HCT116 (cell line): ENCODE measurements around the gene SLC25A22. TPM values are rescaled to one million over a fixed set of nuclear protein-coding genes. Genes with fewer than 3 reads are reported as not detected.
A peak's percentile ranks its signal among the peaks of the same experiment; 100 is the strongest.

ENCODE experiments used
- ATAC-seq: fragments of 200-7000 bp; cut with Tn5 transposase; 2 replicates; pipeline ENCODE4 v1.9.1; 2020; ENCODE audit warnings: mild to moderate bottlenecking, moderate library complexity
- BruUV-seq: library from RNA; stranded (reverse); fragments of 400-500 nt; replicated peaks from 2 replicates; lab custom pipeline; 2021; lab: Mats Ljungman, UMichigan
- CTCF ChIA-PET: fragments of 300-600 bp; sonication (Branson Sonifier 250); formaldehyde crosslinking; loops from one replicate; lab custom pipeline; 2021; ENCODE audit warnings: antibody characterized with exemption; lab: Charles Lee
- POLR2A ChIA-PET: fragments of 300-600, 350-600 bp; sonication (Branson Sonifier 250); formaldehyde crosslinking; loops from one replicate; lab custom pipeline; 2021; ENCODE audit warnings: antibody characterized with exemption; lab: Charles Lee
- RAD21 ChIA-PET, 2 experiments: fragments of 300-600 bp; sonication (Branson Sonifier 250); formaldehyde crosslinking; loops; one replicate each; lab custom pipeline; 2023; ENCODE audit warnings: low total read pairs in 2 of 2; ENCODE audit not compliant: uncharacterized antibody in 2 of 2, unreplicated experiment in 2 of 2, low non-redundant PET in 1 of 2; lab: Charles Lee
- DNase-seq: peaks from one replicate; pipeline ENCODE4 v3.0.0-alpha.2; 2010; ENCODE audit warnings: low read depth, low spot score
- H2AFZ ChIP-seq: fragments of 200-600 bp; shearing (Covaris generic), sonication (generic); 2 replicates; pipeline ENCODE4 v1.6.1; 2017; ENCODE audit warnings: low read depth, mixed run types, mixed read lengths, antibody characterized with exemption, low read length; ENCODE audit not compliant: poor library complexity, severe bottlenecking
- H3K27ac ChIP-seq: 2 replicates; pipeline ENCODE4 v1.5.1; 2012; ENCODE audit warnings: low read depth, low read length
- H3K27me3 ChIP-seq: fragments of 200-600 bp; sonication (generic); 2 replicates; pipeline ENCODE4 v1.6.1; 2016; ENCODE audit warnings: mixed run types, low read length, mixed read lengths; ENCODE audit not compliant: insufficient read depth
- H3K36me3 ChIP-seq, 2 experiments: fragments of 200-500 bp in 1 of 2; fragments of 200-600 bp in 1 of 2; sonication (Bioruptor generic) in 1 of 2; sonication (generic) in 1 of 2; 2 replicates each; pipeline versions ENCODE4 v1.5.1 to v1.6.1; 2014 to 2016; ENCODE audit warnings: low read length in 2 of 2, inconsistent platforms in 1 of 2, mixed read lengths in 1 of 2, mixed run types in 1 of 2; ENCODE audit not compliant: insufficient read depth in 2 of 2, control insufficient read depth in 1 of 2
- H3K4me1 ChIP-seq, 2 experiments: fragments of 200-600 bp in 1 of 2; sonication (generic) in 1 of 2; 2 replicates each; pipeline versions ENCODE4 v1.5.1 to v1.6.1; 2012 to 2017; ENCODE audit warnings: low read length in 2 of 2, inconsistent platforms in 1 of 2, mild to moderate bottlenecking in 1 of 2, mixed read lengths in 1 of 2, mixed run types in 1 of 2, moderate library complexity in 1 of 2; ENCODE audit not compliant: insufficient read depth in 2 of 2, control insufficient read depth in 1 of 2
- H3K4me2 ChIP-seq: fragments of 200-600 bp; sonication (generic); 2 replicates; pipeline ENCODE4 v1.6.1; 2017; ENCODE audit warnings: mixed run types, low read length, mixed read lengths
- H3K4me3 ChIP-seq, 2 experiments: fragments of 200-600 bp in 1 of 2; sonication (generic) in 1 of 2; replicated peaks in 1 of 2; 2 replicates each; pipeline ENCODE4 v1.5.1; 2011 to 2016; ENCODE audit warnings: low read length in 2 of 2, control low read depth in 1 of 2, low read depth in 1 of 2, mild to moderate bottlenecking in 1 of 2, mixed read lengths in 1 of 2, mixed run types in 1 of 2
- H3K79me2 ChIP-seq: fragments of 200-600 bp; sonication (generic); 2 replicates; pipeline ENCODE4 v1.6.1; 2017; ENCODE audit warnings: mild to moderate bottlenecking, mixed run types, low read length, moderate library complexity, mixed read lengths; ENCODE audit not compliant: insufficient read depth
- H3K9ac ChIP-seq: fragments of 200-600 bp; sonication (generic); 2 replicates; pipeline ENCODE4 v1.6.1; 2016; ENCODE audit warnings: low read length, mixed read lengths
- H3K9me2 ChIP-seq: fragments of 200-600 bp; sonication (generic), shearing (Covaris generic); 2 replicates; pipeline ENCODE4 v1.6.1; 2017; ENCODE audit warnings: mixed run types, mild to moderate bottlenecking, moderate library complexity; ENCODE audit not compliant: insufficient read depth
- H3K9me3 ChIP-seq, 2 experiments: fragments of 200-500 bp in 1 of 2; fragments of 200-600 bp in 1 of 2; sonication (Bioruptor generic) in 1 of 2; sonication (generic) in 1 of 2; 2 replicates each; pipeline ENCODE4 v1.6.1; 2014 to 2017; ENCODE audit warnings: low read length in 2 of 2, mixed read lengths in 2 of 2, inconsistent platforms in 1 of 2, low read depth in 1 of 2, mild to moderate bottlenecking in 1 of 2, mixed run types in 1 of 2, moderate library complexity in 1 of 2; ENCODE audit not compliant: control insufficient read depth in 1 of 2, insufficient read depth in 1 of 2
- H4K20me1 ChIP-seq: fragments of 200-600 bp; sonication (generic), shearing (Covaris generic); 2 replicates; pipeline ENCODE4 v1.6.1; 2017; ENCODE audit warnings: mixed run types, mild to moderate bottlenecking, moderate library complexity; ENCODE audit not compliant: insufficient read depth
- ATF3 ChIP-seq: IDR thresholded peaks from 2 replicates; pipeline ENCODE4 v1.6.1; 2012
- CBX3 ChIP-seq: IDR thresholded peaks from 2 replicates; pipeline ENCODE4 v1.6.1; 2012; ENCODE audit warnings: low read depth
- CEBPB ChIP-seq: IDR thresholded peaks from 2 replicates; pipeline ENCODE4 v1.6.1; 2012; ENCODE audit warnings: low read depth
- CTCF ChIP-seq, 3 experiments: fragments of 200-600 bp in 1 of 3; sonication (generic) in 1 of 3; IDR thresholded peaks in 2 of 3; conservative IDR thresholded peaks in 1 of 3; 2 replicates each; pipeline ENCODE4 v1.5.1; 2012 to 2017; ENCODE audit warnings: low read depth in 2 of 3, low read length in 2 of 3, antibody characterized with exemption in 1 of 3, borderline replicate concordance in 1 of 3, control low read depth in 1 of 3, mild to moderate bottlenecking in 1 of 3, mixed read lengths in 1 of 3, mixed run types in 1 of 3, moderate library complexity in 1 of 3; ENCODE audit not compliant: insufficient read depth in 1 of 3
- EGR1 ChIP-seq: IDR thresholded peaks from 2 replicates; pipeline ENCODE4 v1.6.1; 2012; ENCODE audit warnings: low read depth
- ELF1 ChIP-seq: IDR thresholded peaks from 2 replicates; pipeline ENCODE4 v1.6.1; 2012; ENCODE audit warnings: low read depth, borderline replicate concordance
- EZH2 ChIP-seq: fragments of 200-600 bp; sonication (generic); IDR thresholded peaks from 2 replicates; pipeline ENCODE4 v1.6.1; 2017; ENCODE audit warnings: antibody characterized with exemption, mixed run types
- EZH2phosphoT487 ChIP-seq: fragments of 200-600 bp; IDR thresholded peaks from 2 replicates; pipeline ENCODE4 v1.6.1; 2018; ENCODE audit warnings: antibody characterized with exemption, borderline replicate concordance
- JUND ChIP-seq: IDR thresholded peaks from 2 replicates; pipeline ENCODE4 v1.6.1; 2012
- MAX ChIP-seq: IDR thresholded peaks from 2 replicates; pipeline ENCODE4 v1.6.1; 2012
- RAD21 ChIP-seq: IDR thresholded peaks from 2 replicates; pipeline ENCODE4 v1.6.1; 2012; ENCODE audit warnings: low read depth, mild to moderate bottlenecking
- REST ChIP-seq: IDR thresholded peaks from 2 replicates; pipeline ENCODE4 v1.6.1; 2012; ENCODE audit warnings: low read depth
- SIN3A ChIP-seq: IDR thresholded peaks from 2 replicates; pipeline ENCODE4 v1.6.1; 2012; ENCODE audit warnings: low read depth
- SP1 ChIP-seq: IDR thresholded peaks from 2 replicates; pipeline ENCODE4 v1.6.1; 2012; ENCODE audit warnings: low read depth
- SRF ChIP-seq: IDR thresholded peaks from 2 replicates; pipeline ENCODE4 v1.6.1; 2012; ENCODE audit warnings: low read depth
- YY1 ChIP-seq: IDR thresholded peaks from 2 replicates; pipeline ENCODE4 v1.6.1; 2011; ENCODE audit warnings: low read length, low read depth, moderate library complexity, mild to moderate bottlenecking; ENCODE audit not compliant: insufficient replicate concordance; ENCODE audit errors: extremely low read depth
- ZBTB33 ChIP-seq: IDR thresholded peaks from 2 replicates; pipeline ENCODE4 v1.6.1; 2011; ENCODE audit warnings: mild to moderate bottlenecking, low read length, moderate library complexity; ENCODE audit not compliant: insufficient replicate concordance; ENCODE audit errors: extremely low read depth
- intact Hi-C: fragments of 100-400 bp; cut with micrococcal nuclease; formaldehyde crosslinking; loops from 2 replicates; pipeline ENCODE4 v1.10.0; 2022
- total RNA-seq: library from RNA; stranded (reverse); gene quantifications from one replicate; pipeline ENCODE4 v1.2.1, GENCODE V29; 2021; ENCODE audit not compliant: unreplicated experiment

SLC25A22 gene
- total RNA-seq, 1 experiment from 2014 or later, result 62.0 TPM

- no peak for TF ChIP-seq REST
- no peak for TF ChIP-seq SP1
- no peak for TF ChIP-seq CEBPB
These were observed 34.5 kb upstream of the SLC25A22 start, which contains the start of gene CD151 (continued) for GRCh38 chr11:832529-833113.

GRCh38 chr11:831961-832528 lies 34.0 kb upstream of the SLC25A22 start:
- H2AFZ ChIP-seq, result no peak overlapping the region
- TF ChIP-seq YY1, result no peak
- TF ChIP-seq EZH2phosphoT487, result no peak
- TF ChIP-seq SRF, result no peak
- no peak for TF ChIP-seq MAX
- no peak for TF ChIP-seq CBX3
- TF ChIP-seq EZH2, result no peak
- TF ChIP-seq SP1, result no peak
- TF ChIP-seq ZBTB33, result no peak
- TF ChIP-seq RAD21, result no peak
- TF ChIP-seq ATF3, result no peak
- TF ChIP-seq JUND, result no peak
- TF ChIP-seq EGR1, result no peak
- TF ChIP-seq CTCF (IDR thresholded peaks at IDR 0.05 in 2 of 3, conservative IDR thresholded peaks at IDR 0.05 in 1 of 3; ENCODE audit: borderline replicate concordance in 1 of 3, insufficient read depth in 1 of 3, low read depth in 2 of 3, low read length in 2 of 3), result no peak
- no peak for TF ChIP-seq ELF1
- no peak for TF ChIP-seq SIN3A

More at GRCh38 chr11:831961-832528, 34.0 kb upstream of the SLC25A22 start:
- intact Hi-C loops, result no loop called here
- DNase-seq (no peak), ATAC-seq (no peak)
- ChIA-PET POLR2A (interaction anchor here (1.0 to 1.4 kb wide), 4 partner anchors 10 to 13 kb away, joined by 3 to 12 read pairs (median 6); partner anchors contain the start of genes PNPLA2, POLR2L and TSPAN4), CTCF (no interaction called here), RAD21 (no interaction called here)
- Histone ChIP-seq H4K20me1 (peaks cover 6% of the 10 kb centered on the region; the same call in 1 of the 2 replicates), H3K4me3 (peak overlapping the region; percentile 74 to 90), H3K36me3 (peaks cover 0 to 10% of the 10 kb centered on the region in 2 experiments; a peak in 1 of 4 replicates), H3K79me2 (peaks cover 45% of the 10 kb centered on the region), H3K9me2 (no peaks in the 10 kb centered on the region), H3K27ac (peak overlapping the region; percentile 88), H3K4me1 (peaks cover 27 to 58% of the 10 kb centered on the region in 2 experiments), H3K4me2 (peak overlapping the region; percentile 99), H3K27me3 (no peaks in the 10 kb centered on the region), H3K9me3 (no peaks in the 10 kb centered on the region), H3K9ac (peak overlapping the region; percentile 95)
- BruUV-seq, result no TSS peak
